Erythroblast (primary cell): ENCODE results near the gene ZPR1.

ENCODE experiments used
- GATA1 ChIP-seq: IDR thresholded peaks from 2 replicates; pipeline ENCODE4 v1.6.1; 2011; ENCODE audit warnings: low read depth, mild to moderate bottlenecking, control low read depth, low read length, moderate library complexity
- POLR2A ChIP-seq: IDR thresholded peaks from 2 replicates; pipeline ENCODE4 v1.6.1; 2011; ENCODE audit warnings: mild to moderate bottlenecking, low read length

- no peak for TF ChIP-seq POLR2A
- no peak for TF ChIP-seq GATA1
Measured at GRCh38 chr11:116808262-116809175, 20.7 kb upstream of the ZPR1 start.
